Endometrial microvascular endothelial cells (primary cell): ENCODE data around the gene ATP5IF1. TPM values are rescaled to one million over a fixed set of nuclear protein-coding genes. Genes with fewer than 3 reads are reported as not detected.

Source experiments
- in situ Hi-C: cut with HindIII; loops from 2 replicates; pipeline ENCODE4 v1.10.0; 2017; ENCODE audit warnings: low sequenced_read_pairs, low pct_unique_long_range_greater_than_20kb; ENCODE audit errors: inconsistent ontology term
- total RNA-seq: library from RNA; depleted of rRNA; stranded (reverse); fragments of >200 nt; gene quantifications from one replicate; pipeline ENCODE4 v1.2.3, GENCODE V29; 2015; ENCODE audit errors: inconsistent ontology term

Gene ATP5IF1
- total RNA-seq, 1 donor from 2014 or later, result 247 TPM

DNA sequence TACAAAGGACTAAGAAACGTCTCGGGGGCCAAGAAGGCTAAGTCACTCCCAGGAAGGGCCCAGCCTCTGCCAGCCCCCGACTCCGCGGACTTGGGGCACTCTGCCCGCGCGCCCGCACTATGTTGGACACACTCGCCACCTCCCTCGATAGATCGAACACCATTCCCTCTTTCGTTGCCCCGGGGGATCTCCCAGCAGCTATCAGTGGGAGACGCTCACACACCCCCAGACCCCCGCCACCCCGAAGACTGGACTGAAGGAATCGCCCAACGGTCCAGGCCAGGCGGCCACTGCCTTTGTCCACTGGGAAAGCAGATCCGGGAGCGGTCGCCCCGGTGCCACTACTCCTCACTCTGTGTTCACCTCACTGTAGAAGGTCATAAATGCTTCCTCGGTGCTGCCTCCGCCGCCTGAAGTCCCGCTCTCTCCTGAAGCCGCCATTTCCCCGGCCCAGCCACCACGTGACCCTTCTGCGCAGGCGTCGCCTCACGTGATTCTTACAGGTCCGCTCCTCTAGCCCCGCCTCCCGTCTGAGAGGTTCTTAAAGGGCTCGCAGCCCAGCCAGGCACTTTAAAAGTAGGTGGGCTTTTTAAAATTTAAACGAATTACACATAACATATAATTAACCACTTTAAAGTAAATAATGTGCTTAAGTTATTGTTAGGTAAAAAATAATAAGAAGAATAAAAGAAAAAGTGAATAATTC, 3.2 kb upstream of the ATP5IF1 start, which contains the start of gene DNAJC8:
DNAJC8 (minus strand) TSS at position 472 of the 706 bp plus-strand sequence; CDS start at position 441, 31 bp downstream.
- in situ Hi-C loops, result no loop called here

DNA sequence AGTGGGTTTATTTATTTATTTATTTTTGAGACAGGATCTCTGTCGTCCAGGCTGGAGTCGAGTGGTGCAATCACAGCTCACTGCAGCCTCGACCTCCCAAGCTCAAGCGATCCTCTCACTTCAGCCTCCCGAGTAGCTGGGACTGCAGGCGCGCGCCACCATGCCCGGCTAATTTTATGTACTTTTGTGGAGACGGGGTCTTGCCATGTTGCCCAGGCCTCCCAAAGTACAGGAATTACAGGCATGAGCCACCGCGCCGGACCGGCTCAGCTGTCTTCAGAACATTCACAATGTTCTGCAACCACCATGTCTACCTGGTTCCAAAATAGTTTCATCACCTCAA, 2.7 kb upstream of the ATP5IF1 start:
- in situ Hi-C loops, result no loop called here

DNA sequence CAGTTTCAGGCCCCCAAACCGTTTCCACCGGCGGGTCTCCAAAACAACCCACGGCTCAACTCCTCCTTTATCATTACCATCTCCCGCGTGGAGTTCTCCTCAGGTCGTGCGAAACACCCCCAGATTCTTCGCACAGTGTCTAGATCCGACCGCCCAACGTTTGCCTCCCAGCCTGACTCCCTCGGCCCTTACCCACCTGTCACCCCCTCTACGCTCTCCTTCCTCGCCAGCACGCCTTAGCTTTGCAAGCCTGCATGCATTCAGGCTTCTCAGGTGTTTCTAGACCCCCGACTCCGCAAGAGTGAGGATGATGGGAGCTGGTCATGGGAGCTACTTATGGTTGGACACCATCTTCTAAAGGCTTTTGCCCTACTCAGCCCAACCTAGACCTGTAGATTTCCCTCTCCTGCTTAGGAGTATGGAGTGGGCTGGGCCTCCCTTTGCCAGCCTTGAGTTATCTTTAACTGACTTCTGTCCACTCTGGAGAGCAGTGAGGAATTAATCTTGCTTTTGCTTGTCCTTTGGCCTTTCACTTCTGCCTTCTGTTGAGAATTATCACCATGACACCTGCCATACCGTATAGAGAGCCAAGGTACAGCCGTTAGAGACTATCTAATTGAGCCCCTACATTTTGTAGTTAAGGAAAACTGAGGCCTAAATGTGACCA, 865 bp downstream of the ATP5IF1 start:
- in situ Hi-C loops, result no loop called here

DNA sequence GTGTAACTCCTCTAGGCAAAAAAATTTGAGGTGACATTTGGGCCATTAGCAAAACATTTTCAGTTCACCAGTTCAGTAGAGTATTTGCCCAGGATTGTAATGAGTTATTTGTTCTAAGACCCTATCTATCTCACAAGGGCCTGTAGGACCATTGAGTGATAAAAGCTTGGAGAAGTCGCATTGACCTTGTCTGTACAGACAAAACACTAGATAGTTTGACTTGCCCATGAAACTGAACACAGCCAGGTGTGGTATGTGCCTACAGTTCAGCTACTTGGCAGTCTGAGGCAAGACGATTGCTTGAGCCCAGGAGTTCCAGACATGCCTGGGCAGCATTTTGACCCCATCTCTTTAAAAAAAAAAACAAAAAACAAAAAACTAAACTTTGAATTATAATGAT, 3.1 kb downstream of the ATP5IF1 start:
- in situ Hi-C loops, result no loop called here

DNA sequence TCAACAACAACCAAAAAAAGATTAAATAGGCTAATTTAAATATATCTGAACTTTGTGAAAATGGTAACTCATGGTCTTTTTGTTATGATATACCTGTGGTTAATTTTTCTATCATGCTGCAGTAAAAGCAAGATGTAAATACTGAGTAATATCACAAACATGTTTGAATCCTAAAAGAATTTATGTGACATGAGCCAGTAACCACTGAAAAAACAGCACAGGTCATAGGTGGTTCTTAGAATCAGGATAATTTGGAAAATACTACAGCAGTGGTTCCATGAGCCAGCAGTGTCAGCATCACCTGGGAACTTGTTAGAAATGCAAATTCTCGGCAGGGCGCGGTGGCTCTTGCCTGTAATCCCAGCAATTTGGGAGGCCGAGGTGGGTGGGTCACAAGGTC, 4.1 kb downstream of the ATP5IF1 start:
- in situ Hi-C loops, result no loop called here

DNA sequence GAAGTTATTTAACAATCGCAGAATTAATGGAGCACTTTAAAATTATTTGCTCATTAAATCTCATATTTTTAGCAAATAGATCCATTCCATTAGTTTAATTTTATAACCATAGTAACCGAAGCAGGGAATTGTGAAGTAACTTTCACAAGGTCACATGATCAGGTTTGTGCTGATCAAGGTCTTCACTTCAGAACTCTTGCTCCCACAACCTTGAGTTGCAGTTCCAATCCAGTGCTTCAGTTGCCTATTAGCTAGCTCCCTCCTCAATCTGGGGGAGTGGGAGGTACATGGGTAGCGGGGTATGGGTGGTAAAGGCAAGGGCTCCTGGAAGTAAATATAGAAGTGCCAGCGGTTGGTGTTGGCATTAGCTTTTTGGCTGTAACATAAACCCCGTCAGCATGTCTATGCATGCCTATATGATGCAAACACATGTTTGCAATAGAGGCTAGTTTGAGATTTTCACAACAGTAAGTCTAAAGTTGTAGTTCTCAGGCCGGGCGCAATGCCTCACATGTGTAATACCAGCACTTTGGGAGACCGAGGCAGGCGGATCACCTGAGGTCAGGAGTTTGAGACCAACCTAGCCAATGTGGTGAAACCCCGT, 5.8 kb downstream of the ATP5IF1 start:
- in situ Hi-C loops, result no loop called here

DNA sequence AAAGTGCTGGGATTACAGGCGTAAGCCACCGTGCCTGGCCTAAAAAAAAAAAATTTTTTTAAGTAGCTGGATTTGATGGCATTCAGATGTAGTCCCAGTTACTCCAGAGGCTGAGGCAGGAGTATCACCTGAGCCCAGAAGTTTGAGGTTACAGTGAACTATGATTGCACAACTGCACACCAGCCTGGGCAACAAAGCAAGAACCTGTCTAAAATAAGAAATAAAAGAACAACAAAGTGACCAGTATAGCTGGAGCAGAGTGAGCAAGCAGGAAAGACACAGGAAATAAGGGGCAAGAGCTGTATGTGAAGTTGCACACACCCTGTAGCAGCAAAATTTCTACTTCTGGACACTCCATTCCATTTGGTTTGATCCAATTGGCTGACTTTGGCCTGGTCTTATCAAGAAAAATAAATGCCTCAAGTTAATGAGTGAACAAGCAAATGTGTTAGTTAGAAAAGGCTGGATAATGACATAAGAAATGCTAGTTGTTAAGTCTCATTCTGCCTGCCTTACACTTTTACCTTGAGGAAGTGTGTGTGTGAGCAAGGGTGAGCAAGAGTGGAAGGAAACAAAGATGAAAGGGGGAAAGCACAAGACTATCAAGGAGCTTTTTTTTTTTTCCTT, 7.9 kb downstream of the ATP5IF1 start:
- in situ Hi-C loops, result no loop called here

DNA sequence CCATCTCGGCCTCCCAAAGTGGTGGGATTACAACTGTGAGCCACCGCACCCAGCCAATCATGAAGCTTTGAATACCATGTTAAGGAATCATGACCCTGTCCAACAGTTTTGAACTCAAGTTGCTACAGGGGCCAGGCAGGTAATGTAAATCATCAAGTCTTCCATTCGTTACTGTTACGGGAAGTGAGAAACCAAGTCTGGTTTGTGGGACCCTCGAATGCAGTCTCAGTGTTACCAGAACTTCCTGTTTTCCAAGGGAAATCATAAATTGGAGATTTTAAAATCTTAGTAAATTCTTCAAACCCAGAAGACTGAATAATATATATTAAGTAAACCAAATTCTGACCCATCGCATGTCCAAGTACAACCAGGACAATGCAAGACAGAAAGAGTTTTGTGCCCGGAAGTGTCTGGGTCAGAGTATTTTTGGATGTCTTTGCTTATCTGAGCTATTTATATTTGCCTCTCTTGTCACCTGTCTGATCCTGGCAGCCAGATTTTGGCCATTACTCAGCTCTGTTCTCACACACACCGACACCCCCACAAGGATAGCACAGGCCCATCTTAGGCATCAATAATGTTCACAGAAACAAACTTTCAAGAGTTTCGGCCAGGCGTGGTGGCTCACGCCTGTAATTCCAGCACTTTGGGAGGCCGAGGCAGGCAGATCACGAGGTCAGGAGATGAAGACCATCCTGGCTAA, 8.8 kb downstream of the ATP5IF1 start:
- in situ Hi-C loops, result no loop called here

DNA sequence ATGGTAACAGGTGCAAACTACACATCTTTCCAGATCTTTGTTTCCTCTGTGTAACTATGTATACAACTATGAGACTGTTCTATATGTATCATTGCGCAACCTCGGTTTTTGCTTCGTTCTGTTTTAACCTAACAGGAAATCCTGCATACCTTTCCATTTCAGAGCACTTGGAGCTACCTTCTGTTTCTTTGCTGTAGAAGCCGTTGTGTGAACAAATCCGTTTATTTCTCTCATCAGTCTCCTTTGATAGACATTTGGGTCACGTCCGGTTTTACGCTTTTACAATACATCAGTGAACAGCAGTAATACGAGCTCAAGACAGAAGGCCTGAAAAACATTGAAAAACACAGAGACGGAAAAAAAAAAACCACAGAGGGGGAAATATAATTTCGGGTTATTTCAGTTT, 10.5 kb downstream of the ATP5IF1 start:
- in situ Hi-C loops, result no loop called here

DNA sequence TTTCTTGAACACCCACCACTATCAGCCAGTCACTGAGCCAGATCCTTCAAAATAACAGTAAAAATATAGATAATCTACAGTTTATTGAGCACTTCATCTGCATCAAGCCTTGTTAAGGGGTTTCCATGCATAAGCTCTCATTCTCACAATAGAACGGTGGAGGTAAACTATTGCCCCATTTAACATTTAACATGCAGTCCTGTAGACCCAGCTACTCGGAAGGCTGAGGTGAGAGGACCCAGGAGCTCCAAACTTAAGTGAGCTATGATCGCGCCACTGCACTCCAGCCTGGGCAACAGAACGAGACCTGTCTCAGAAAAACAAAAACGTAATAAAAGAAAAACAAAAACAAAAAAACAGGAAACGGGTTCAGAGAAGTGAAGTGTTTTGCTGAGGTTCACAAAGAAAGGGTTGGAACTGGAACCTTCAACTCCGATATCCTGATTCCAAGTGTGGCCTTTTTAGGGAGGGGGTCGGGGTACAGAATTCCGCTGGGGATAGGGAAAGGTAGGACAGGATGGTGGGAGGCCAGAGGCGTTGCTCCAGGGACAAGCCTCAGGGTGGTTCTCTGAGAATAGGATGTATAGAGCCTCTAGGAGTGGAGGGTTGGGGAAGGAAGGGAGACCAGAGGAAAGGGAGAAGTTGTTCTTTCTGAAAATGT, 11.8 kb downstream of the ATP5IF1 start:
- in situ Hi-C loops, result no loop called here

DNA sequence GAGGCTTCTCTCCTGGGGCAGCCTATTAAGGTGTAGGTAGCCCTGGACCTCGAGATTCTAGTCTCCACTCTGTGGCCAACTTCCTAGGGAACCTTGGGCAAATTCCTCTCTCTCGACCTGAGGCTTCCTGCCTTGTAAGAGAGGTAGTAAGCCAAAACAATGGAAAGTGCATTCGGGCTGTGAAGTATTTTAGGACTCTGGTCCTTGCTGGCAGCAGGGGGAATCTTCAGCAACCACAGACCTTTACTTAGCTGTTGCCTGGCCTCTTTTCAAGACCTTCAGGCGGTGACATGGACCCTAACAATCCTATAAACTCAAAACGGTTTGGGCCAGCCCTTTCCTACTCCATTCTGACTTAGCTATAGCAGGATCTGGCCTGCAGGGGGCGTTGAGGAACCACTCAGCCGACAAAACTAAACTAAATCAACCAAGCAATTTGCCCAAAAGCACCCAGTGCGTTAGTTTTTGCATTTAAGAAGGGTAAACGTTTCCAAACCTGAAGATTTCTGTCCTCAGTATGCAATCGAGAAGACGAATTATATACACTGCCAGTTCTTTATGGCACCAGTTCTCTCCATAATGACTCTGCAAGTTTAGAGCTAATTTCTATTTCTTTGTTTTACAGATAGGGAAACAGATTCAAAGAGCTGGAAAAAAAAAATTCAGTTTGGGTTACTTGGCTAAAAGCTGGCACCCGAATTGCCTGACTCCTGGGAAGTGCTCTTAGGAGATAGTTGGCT, 12.5 kb downstream of the ATP5IF1 start:
- in situ Hi-C loops, result no loop called here

DNA sequence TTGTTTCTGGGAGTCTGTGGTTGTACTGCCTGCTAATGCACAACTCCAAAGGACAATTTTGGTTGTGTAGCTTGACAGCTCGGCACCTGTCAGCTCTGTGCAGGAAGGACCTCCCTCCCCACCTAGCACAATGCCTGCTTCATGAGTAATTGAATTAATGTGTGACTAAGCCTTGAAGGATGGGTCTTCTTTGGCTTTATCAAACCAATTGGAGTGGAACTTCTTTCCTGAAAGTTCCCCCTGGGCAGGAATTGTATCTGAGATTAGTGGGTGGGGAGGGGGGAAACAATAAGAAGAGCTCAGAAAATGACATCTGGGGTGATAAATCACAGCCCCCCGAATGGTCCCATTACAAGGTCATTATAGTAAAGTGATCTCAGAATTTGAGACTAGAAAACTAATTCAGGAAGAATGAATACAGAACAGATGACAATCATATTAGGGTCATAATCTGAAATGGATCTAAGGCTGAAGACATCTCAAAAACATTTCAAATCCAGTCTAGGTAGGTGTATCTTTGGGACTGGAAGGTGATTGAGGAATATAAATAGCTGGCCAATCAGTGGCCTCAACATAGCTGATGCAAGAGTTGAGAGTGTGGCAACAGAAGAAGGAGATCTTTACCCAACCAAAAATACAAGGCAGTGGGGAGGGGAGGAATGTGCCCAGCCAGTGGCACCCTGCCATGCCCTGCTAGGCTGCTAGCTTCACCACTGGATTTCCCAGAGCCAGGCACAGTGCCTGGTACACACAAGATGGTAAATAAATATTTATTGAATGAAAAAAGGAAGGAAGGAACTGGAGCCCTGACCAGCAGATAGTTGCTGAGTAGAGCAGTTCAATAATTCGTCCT, 13.3 kb downstream of the ATP5IF1 start:
- in situ Hi-C loops, result no loop called here

DNA sequence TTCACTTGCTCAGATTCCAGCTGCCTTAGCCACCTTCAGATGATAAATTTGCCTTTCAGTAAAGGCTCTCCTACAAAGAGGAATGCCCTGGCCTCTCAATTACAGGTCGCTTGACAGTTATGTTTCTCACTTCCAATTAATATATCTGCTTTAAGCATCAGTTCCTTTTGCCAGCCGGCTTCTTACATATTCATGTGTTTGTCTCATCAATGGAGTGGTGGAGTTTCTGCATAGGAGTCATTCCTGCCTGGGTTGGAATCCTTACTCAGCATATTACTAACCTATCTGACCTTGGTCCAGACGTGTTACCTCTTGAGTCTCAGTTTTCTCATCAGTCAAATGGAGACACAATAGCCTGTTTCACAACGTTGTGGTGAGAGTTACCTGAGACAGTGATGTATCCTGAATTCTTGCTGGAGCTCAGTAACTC, 14.0 kb downstream of the ATP5IF1 start:
- in situ Hi-C loops, result no loop called here

DNA sequence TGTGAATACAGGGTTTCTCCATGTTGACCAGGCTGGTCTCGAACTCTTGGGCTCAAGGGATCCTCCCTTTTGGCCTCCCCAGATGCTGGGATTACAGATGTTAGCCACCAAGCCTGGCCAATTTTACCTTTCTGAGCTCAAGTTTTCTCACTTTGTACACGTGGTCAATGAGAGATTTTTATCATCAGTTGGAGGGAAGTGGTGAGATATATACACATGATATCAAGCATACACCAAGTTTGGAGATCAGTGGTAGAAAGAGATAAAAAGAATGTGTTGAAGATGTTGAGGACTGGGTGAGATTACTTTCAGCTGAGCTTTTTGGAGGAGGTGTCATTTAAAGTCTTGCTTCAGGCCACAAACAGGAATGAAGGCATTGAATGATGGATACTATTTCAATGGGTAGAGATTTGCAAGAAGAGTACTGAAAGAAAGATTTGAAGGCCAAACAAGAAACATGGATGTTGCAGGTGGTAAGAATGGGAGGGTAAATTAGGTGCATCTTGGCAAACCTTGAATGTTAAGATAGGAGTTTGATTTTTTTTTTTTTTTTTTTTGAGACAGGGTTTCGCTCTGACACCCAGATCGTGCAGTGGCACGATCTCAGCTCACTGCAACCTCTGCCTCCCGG, 20.4 kb downstream of the ATP5IF1 start:
- in situ Hi-C loops, result no loop called here

DNA sequence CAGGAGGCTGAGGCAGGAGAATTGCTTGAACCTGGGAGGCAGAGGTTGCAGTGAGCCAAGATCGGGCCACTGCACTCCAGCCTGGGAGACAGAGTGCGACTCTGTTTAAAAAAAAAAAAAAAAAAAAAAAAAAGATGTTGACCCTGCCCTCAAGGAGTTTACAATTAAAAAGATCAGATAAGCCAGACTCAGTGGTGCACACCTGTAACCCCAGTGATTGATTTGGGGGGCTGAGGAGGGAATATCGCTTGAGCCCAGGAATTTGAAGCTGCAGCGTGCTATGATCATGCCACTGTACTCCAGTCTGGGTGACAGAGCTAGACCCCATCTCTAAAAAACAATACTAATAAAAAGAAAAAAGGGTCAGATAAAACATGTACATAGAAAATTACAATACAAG, 21.8 kb downstream of the ATP5IF1 start:
- in situ Hi-C loops, result no loop called here

DNA sequence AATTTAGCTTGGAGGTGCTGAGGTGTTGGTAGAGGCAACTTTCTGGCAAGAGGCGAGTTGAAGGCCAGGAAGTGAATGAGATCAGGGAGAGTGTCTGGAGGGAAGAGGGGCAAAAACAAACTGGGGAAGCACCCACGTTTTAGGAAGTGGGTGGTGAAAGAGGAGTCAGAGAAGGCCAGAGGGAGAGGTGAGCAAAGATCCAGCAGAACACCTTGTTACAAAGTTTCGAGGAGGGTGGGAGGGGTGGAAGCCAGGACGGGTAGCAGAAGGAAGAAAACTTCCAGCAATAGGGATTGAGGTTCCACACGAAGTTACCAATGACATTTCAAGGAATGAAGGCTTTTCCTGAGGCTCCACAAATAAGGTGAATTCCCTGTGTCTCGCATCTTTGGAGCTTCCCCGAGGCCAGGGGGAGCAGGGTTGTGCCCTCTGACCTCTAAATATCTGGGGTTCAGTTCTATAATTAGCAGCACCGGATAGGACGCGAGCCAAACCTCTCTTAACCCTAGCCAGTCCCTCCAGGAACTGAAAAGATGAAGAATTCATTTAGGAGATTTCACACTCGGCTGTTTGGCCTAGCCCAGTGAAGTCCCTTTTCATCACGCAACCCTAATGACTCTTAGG, 22.8 kb downstream of the ATP5IF1 start:
- in situ Hi-C loops, result no loop called here
